Uterine smooth muscle cell (primary cell): ENCODE measurements around the gene RTRAF. TPM values are rescaled to one million over a fixed set of nuclear protein-coding genes. Genes with fewer than 3 reads are reported as not detected.

ENCODE experiments used
- total RNA-seq: library from RNA; depleted of rRNA; stranded (reverse); fragments of >200 nt; gene quantifications from 2 replicates; pipeline ENCODE4 v1.2.3, GENCODE V29; 2014

RTRAF gene
- total RNA-seq: 78.1 and 109 TPM in 2 replicates

DNA sequence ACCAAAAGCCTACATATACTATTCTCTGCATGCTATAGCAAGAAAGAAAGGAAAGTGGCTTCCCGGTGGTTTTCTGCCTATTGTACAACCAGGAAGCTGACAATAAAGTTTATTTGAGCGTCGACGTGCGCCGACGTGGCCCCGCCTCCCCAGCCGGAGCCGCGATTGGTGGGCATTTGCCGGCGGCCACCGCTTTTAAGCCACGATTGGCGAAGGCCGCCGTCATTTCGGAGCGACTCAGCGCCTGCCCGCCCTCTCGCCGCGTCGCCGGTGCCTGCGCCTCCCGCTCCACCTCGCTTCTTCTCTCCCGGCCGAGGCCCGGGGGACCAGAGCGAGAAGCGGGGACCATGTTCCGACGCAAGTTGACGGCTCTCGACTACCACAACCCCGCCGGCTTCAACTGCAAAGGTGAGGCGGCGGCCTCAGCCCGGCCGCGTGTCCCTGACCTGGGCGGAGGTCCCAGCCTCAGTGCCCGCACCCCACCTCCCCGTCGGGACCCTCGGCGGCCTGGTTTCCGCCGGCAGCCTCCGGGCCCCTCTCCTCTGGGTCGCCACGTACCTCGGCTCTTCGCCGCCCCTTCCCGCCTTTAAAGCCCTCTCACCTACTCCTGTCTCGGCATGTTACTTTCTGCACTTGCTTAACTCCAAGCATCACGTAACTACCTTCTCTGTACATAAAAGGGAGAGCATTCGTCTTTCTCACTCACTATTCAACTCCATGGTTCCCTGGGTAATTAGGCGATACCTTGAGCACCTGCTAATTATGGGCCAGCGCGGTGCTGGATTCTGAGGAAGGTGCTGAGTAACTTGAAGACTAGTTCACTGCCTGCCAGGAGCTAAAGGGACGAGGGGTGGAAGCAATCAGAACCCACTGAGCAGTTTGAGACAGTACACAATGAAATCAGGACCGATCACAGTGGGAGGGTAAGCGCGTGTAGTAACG is at the start of gene RTRAF:
Gene RTRAF, plus strand, starts transcription at position 254 of the 942 bp plus-strand sequence. Its CDS starts 94 bp downstream, at position 348.

Other genes starting within 250 kb of the RTRAF start
- 12.6 and 26.6 TPM in 2 replicates for gene GNG2, start 128.9 kb upstream of the RTRAF start, total RNA-seq
- gene NID2, start 79.5 kb downstream of the RTRAF start, total RNA-seq: 84.8 and 133 TPM in 2 replicates